ENCODE measurements around the gene SLC7A7.
"Not testable (repeated sequence)": the region's sequence is repeated elsewhere in the genome, so short reads cannot be mapped to it uniquely, and the experiment has no call there.

The SLC7A7 gene

GRCh38 chr14:22820731-22821130 is 5.5 kb upstream of the SLC7A7 start:
- no peak for DNase-seq

DNA sequence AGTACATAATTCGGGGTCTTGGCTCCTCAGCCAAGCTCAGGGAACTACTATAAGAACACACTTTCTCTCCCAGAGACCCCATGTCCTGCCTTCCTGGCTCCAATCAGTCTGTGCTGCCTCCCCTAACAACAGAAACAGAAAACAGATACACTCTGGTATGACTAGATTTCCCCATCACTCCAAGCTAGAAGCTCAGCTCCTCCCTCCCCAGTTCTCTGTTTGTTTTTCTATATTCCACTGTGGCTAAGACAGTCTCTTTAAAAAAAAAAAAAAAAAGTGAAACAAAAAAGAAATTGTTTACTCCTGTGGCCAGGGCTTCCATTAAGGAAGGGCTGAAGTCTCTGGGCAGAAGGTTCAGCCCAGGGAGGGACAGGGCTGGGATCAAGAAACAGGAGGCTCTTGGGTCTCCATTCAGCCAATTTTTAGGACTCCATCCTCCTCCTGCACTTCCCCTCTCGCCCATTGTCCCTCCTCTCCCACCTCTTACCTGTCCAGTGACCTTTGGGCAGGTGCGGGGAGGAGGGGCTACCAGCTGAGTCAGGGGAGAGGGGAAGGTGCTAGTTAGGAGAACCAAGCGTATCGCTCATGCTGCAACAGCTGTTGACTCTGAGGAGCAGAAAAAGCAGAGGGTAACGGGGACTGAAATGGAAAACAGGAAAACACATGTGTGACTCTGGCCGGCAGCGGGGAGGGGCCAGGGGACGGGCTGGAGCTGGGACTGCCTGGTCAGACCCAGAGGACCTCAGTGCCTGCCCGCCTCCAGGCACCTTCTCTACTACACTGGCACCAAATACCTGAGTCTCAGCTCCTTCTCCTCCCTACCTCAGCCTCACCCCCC is 4.1 kb upstream of the SLC7A7 start:
- DNase-seq: no peak

- no peak for DNase-seq
These were observed 862 bp downstream of the SLC7A7 start for GRCh38 chr14:22814373-22814772.

DNA sequence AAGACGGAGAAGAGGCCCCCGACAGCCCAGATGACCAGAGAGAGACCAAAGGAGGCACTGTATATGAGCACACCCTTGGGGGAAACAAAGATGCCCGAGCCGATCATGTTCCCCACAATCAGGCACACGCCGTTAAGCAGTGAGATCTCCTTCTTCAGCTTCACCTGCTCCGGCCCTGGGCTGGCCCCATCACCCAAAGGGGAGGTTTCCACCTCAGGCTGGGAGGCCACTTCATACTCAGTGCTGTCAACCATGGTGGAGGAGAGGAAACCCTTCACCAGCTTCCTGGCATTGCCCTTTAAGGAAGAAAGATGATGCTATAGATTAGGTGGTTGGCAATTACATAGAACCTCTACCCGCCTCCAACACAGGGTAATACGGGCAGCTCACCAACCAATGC is 2.1 kb downstream of the SLC7A7 start:
- no peak for DNase-seq

GRCh38 chr14:22812744-22813143 is 2.5 kb downstream of the SLC7A7 start:
- DNase-seq: no peak

- DNase-seq: no peak
These were observed 3.5 kb downstream of the SLC7A7 start for GRCh38 chr14:22811722-22812121.

DNA sequence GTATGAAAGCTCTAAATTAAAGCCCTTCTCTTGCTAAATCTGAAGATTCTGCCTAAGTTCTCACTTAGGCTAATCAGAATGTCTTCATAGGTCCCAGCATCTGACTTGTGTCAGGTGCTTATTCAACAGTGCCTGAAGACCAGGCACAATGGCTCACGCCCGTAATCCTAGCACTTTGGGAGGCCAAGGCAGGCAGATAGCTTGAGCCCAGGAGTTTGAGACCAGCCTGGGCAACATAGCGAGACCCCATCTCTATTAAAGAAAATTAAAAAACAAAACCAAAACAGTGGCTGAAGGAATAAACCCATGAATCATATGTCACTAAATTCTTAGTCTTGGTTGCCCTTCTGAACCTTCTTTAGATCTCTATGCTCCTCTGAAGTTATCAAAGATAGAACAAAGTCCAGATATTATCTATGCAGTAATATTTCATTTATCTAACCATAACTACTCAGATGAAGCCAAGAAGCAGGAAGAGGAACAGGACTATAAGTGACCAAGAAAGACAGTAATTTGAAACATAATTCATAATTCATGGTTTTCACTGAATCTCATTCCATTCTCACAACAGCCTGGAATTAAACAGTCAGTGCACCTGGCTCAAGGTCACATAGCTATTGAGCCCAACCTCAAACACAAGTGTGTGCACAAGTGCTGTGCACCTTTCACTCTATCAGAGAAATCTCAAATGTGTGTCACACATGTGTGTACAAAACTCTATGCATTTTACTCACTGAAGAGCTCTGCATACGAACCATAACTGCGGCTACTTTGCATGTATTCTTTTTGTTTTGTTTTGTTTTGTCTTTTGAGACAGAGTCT is 6.6 kb downstream of the SLC7A7 start:
- no peak for DNase-seq

DNA sequence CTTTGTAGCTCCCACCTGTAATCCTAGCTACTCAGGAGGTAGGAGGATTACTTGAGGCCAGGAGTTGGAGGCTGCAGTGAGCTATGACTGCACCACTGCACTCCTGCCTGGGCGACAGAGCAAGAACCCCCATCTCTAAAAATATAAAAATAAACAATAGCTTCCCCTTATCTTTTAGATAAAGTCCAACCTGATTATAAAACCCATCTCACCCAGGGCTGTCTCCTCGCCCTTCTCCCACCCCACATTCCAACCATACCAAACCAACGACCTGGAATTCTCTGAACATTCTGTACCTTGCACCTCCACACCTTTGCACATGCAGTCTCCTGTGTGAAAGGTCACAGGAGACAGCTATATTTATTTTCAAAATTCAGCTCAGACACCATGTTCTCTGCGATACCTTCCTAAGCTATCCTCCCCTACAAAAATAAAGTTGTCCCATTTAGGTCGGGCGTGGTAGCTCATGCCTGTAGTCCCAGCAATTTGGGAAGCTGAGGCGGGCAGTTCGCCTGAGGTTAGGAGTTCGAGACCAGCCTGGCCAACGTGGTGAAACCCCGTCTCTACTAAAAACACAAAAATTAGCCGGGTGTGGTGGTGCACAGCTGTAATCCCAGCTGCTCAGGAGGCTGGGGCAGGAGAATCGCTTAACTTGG is 7.7 kb downstream of the SLC7A7 start:
- DNase-seq: no peak

DNA sequence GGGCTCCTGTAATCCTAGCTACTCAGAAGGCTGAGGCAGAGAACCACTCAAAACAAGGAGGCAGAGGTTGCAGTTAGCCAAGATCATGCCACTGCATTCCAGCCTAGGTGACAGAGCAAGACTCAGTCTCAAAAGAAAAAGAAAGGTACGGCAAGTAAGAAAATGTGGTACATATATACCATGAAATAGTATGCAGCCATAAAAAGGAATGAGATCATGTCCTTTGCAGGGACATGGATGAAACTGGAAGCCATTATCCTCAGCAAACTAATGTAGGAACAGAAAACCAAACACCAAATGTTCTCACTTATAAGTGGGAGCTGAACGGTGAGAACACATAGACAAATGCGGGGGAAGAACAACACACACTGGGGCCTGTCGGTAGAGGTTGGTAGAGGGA is 10.0 kb downstream of the SLC7A7 start:
- not testable (repeated sequence) for DNase-seq

DNA sequence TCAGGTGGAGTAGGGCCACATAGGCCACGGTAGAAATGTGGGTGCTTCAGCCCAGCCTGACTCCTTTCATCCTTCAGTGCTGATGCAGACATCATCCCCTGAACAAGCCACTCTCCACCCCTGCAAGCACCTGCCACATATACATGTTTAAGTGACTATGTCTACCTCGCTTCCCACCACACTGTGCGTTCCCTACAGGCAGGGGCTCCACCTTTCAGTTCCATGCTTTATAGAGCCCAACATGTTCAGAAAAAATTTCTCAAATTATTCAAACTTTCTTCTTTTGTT is 11.6 kb downstream of the SLC7A7 start:
- no peak for DNase-seq

DNA sequence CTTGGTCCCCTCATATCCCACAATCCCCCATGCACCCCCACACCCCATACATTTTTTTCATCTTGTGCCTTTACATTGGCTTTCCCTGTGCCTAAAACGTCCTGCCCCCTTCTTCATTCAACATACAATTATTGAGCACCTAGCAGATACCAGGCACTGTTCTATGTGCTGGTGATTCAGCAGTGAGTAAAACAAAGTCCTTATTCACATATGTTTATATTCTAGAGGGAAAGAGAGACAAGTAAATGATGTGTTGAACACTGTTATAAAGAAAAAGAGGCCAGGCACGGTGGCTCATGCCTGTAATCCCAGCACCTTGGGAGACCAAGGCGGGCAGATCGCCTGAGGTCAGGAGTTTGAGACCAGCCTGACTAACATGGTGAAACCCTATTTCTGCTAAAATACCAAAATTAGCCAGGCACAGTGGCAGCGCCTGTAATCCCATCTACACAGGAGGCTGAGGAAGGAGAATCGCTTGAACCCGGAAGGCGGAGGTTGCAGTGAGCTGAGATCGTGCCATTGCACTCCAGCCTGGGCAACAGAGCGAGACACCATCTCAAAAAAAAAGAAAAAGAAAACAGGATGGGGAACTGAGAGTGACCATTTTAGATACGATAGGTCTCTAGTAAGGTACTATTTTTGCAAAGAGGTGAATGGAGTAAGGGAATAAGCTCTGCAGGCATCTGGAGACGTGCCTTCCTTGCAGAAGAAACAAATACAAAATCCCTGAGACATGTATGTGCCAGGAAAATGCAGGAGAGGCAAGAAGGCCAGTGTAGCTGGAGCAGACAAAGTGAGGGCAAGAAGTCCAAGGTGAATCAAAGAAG is 12.2 kb downstream of the SLC7A7 start:
- no peak for DNase-seq

DNA sequence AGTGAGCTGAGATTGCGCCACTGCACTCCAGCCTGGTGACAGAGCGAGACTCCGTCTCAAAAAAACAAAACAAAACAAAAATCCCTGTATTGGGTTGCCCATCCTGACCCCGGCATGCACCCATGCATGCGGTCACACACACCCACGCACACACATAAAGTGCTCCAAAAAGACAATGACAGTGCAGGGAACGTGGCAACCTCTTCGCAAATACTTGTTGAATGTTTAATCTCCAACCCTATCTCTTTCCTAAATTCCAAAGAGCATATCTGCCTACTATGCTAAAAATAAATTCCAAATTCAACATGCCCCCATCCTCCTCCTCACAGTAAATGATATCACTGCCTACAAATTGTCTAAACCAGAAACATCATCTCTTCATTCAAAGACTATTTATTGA is 13.5 kb downstream of the SLC7A7 start:
- no peak for DNase-seq

DNA sequence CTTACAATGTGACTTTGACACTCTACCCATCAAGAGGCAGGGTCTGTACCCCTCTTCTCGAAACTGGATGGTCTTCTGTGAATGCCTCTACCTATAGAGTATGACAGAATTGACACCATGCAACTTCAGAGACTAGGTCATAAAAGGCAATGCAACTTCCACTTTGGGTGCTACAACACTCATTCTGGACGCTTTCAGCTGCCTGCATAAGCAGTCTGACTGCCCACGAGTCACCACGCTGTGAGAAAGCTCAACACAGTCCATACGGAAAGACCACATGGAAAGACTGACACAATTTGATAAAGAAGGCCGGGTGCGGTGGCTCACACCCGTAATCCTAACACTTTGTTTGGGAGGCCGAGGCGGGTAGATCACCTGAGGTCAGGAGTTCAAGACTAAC is 14.9 kb downstream of the SLC7A7 start:
- DNase-seq: no peak

DNA sequence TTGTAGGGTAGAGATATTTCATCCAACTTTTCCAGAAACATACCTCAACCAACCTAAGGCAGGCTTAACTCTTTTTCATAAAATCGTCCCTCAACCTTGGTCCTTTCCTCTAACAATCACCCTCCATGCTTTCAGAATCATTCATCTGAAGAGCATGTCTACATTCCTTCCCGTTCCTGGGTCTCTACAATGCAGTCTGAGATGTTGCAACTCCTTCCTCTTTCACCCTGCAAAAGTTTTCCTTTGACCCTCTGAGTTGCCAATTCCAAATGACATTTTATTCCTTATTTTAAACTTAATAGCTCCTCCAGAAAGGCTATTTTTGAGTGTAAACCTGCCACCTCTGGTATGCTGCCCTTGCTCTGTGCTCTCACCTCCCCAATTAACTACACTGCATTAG is 16.7 kb downstream of the SLC7A7 start:
- DNase-seq: no peak

GRCh38 chr14:22797017-22797917 is 18.0 kb downstream of the SLC7A7 start:
- DNase-seq: no peak

DNA sequence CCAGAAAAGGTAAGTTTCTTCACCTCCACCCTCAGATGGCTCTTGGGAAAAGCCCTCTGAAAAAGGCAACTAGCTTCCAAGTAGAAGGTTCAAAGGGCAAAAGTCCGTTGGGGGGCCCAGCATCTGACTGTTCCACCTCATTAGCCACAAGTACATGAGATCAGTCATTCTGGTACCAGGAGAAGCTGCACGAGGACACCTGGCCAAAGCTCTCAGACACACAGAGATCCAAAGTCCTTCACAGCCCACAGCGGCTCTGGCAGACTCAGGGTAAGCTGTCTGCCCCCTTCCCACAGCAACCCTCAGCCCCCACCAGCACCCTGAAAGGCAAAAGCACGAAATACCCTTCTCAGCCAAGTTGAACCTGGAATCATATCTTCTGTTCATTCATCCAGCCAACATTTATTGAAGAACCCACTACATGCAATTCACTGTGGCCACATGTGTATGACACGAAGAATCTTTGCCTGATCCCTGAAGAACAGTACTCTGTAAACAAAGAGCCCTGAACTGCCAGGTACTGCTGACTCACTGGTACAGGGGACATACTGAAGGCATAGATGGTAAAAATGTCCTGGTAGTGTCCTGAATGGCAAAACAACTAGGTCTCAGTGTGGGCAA is 19.0 kb downstream of the SLC7A7 start:
- no peak for DNase-seq

- DNase-seq: no peak
These were observed 20.7 kb downstream of the SLC7A7 start for GRCh38 chr14:22794551-22794951.

- DNase-seq: no peak
These were observed 21.3 kb downstream of the SLC7A7 start for GRCh38 chr14:22793976-22794375.

DNA sequence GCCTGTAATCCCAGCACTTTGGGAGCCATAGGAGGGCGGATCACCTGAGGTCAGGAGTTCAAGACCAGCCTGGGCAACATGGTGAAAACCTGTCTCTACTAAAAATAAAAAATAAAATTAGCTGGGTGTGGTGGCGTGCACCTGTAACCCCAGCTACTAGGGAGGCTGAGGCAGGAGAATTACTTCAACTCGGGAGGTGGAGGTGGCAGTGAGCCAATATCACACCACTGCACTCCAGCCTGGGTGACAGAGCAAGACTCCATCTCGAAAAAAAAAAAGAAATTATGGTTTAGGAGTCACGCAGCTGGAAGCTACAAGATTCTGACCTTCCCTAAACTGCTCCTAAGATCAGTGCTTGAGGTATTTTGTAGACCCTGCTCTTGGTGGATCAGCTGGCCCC is 21.7 kb downstream of the SLC7A7 start:
- DNase-seq: not testable (repeated sequence)

- DNase-seq: no peak
These were observed 23.1 kb downstream of the SLC7A7 start for GRCh38 chr14:22792158-22792557.

- DNase-seq: no peak
These were observed 23.9 kb downstream of the SLC7A7 start for GRCh38 chr14:22791301-22791700.

Measured in NCI-H446 treated with DMSO at 0.1 percent for 48 hours (cell line).